IPS-15b (cell line): ENCODE results near the gene MOB1B.
A peak's percentile ranks its signal among the peaks of the same experiment; 100 is the strongest.

Experiments used
- H3K27me3 ChIP-seq: one replicate; pipeline ENCODE4 v1.6.1; 2013; ENCODE audit warnings: low read length; ENCODE audit not compliant: control insufficient read depth, insufficient read depth
- H3K36me3 ChIP-seq: one replicate; pipeline ENCODE4 v1.6.1; 2013; ENCODE audit warnings: low read length; ENCODE audit not compliant: control insufficient read depth, insufficient read depth
- H3K4me1 ChIP-seq: one replicate; pipeline ENCODE4 v1.6.1; 2013; ENCODE audit warnings: mild to moderate bottlenecking, low read length; ENCODE audit not compliant: control insufficient read depth, insufficient read depth
- H3K4me3 ChIP-seq: one replicate; pipeline ENCODE4 v1.5.1; 2013; ENCODE audit warnings: low read depth, low read length
- H3K9ac ChIP-seq: one replicate; pipeline ENCODE4 v1.6.1; 2013; ENCODE audit warnings: low read depth, mild to moderate bottlenecking, low read length
- H3K9me3 ChIP-seq: one replicate; pipeline ENCODE4 v1.6.1; 2013; ENCODE audit warnings: mild to moderate bottlenecking, low read length; ENCODE audit not compliant: control insufficient read depth, insufficient read depth

The MOB1B gene

GRCh38 chr4:70915036-70915815 is 13.1 kb downstream of the MOB1B start:
- no peaks in the 10 kb centered on the region for H3K4me1 ChIP-seq
- no peaks in the 10 kb centered on the region for H3K27me3 ChIP-seq
- H3K4me3 ChIP-seq: no peak overlapping the region
- no peaks in the 10 kb centered on the region for H3K9me3 ChIP-seq
- H3K36me3 ChIP-seq: no peaks in the 10 kb centered on the region
- no peak overlapping the region for H3K9ac ChIP-seq

GRCh38 chr4:70915874-70916559 is 13.8 kb downstream of the MOB1B start:
- Histone ChIP-seq H3K36me3 (no peaks in the 10 kb centered on the region), H3K9me3 (no peaks in the 10 kb centered on the region), H3K4me1 (no peaks in the 10 kb centered on the region), H3K9ac (no peak overlapping the region), H3K27me3 (no peaks in the 10 kb centered on the region), H3K4me3 (no peak overlapping the region)

GRCh38 chr4:70920592-70920991 is 18.4 kb downstream of the MOB1B start:
- Histone ChIP-seq H3K27me3 (no peaks in the 10 kb centered on the region), H3K4me1 (peaks cover under 1% of the 10 kb centered on the region), H3K36me3 (no peaks in the 10 kb centered on the region), H3K4me3 (no peak overlapping the region), H3K9ac (no peak overlapping the region), H3K9me3 (no peaks in the 10 kb centered on the region)

GRCh38 chr4:70925418-70925817 is 23.2 kb downstream of the MOB1B start:
- Histone ChIP-seq H3K4me3 (no peak overlapping the region), H3K9me3 (no peaks in the 10 kb centered on the region), H3K4me1 (peaks cover 10% of the 10 kb centered on the region), H3K27me3 (no peaks in the 10 kb centered on the region), H3K36me3 (no peaks in the 10 kb centered on the region), H3K9ac (no peak overlapping the region)

GRCh38 chr4:70925899-70926635 is 23.9 kb downstream of the MOB1B start:
- H3K27me3 ChIP-seq: no peaks in the 10 kb centered on the region
- no peak overlapping the region for H3K4me3 ChIP-seq
- no peaks in the 10 kb centered on the region for H3K9me3 ChIP-seq
- peak overlapping the region; percentile 24 for H3K9ac ChIP-seq
- no peaks in the 10 kb centered on the region for H3K36me3 ChIP-seq
- H3K4me1 ChIP-seq: peaks cover 10% of the 10 kb centered on the region

GRCh38 chr4:70927502-70928137 is 25.5 kb downstream of the MOB1B start:
- no peak overlapping the region for H3K9ac ChIP-seq
- H3K36me3 ChIP-seq: no peaks in the 10 kb centered on the region
- no peaks in the 10 kb centered on the region for H3K27me3 ChIP-seq
- H3K9me3 ChIP-seq: no peaks in the 10 kb centered on the region
- peaks cover 10% of the 10 kb centered on the region for H3K4me1 ChIP-seq
- H3K4me3 ChIP-seq: no peak overlapping the region

- H3K4me3 ChIP-seq: no peak overlapping the region
- peaks cover 9% of the 10 kb centered on the region for H3K4me1 ChIP-seq
- H3K27me3 ChIP-seq: no peaks in the 10 kb centered on the region
- no peaks in the 10 kb centered on the region for H3K36me3 ChIP-seq
- H3K9me3 ChIP-seq: no peaks in the 10 kb centered on the region
- H3K9ac ChIP-seq: no peak overlapping the region
These were observed 28.5 kb downstream of the MOB1B start for GRCh38 chr4:70930530-70931256.

- no peak overlapping the region for H3K4me3 ChIP-seq
- H3K9me3 ChIP-seq: no peaks in the 10 kb centered on the region
- peaks cover 6% of the 10 kb centered on the region for H3K4me1 ChIP-seq
- no peaks in the 10 kb centered on the region for H3K36me3 ChIP-seq
- no peaks in the 10 kb centered on the region for H3K27me3 ChIP-seq
- H3K9ac ChIP-seq: no peak overlapping the region
These were observed 29.2 kb downstream of the MOB1B start for GRCh38 chr4:70931347-70931746.

GRCh38 chr4:70932984-70933383 is 30.8 kb downstream of the MOB1B start:
- H3K9me3 ChIP-seq: no peaks in the 10 kb centered on the region
- H3K4me1 ChIP-seq: peaks cover 1% of the 10 kb centered on the region
- no peak overlapping the region for H3K4me3 ChIP-seq
- no peaks in the 10 kb centered on the region for H3K36me3 ChIP-seq
- H3K27me3 ChIP-seq: no peaks in the 10 kb centered on the region
- H3K9ac ChIP-seq: no peak overlapping the region

- H3K36me3 ChIP-seq: no peaks in the 10 kb centered on the region
- no peak overlapping the region for H3K4me3 ChIP-seq
- no peaks in the 10 kb centered on the region for H3K9me3 ChIP-seq
- no peaks in the 10 kb centered on the region for H3K27me3 ChIP-seq
- no peaks in the 10 kb centered on the region for H3K4me1 ChIP-seq
- no peak overlapping the region for H3K9ac ChIP-seq
These were observed 33.0 kb downstream of the MOB1B start for GRCh38 chr4:70935038-70935695.
